Activated CD8-positive, alpha-beta T cell treated with anti-CD3 and anti-CD28 coated beads for 36 hours (primary cell): ENCODE data around the gene KRTAP5-11. TPM values are rescaled to one million over a fixed set of nuclear protein-coding genes. Genes with fewer than 3 reads are reported as not detected.
"Not testable (repeated sequence)": the region's sequence is repeated elsewhere in the genome, so short reads cannot be mapped to it uniquely, and the experiment has no call there.

ENCODE experiments used
- ATAC-seq: fragments of 200-7000 bp; cut with Tn5 transposase; one replicate; pipeline ENCODE4 v1.10.0; 2021; ENCODE audit warnings: mild to moderate bottlenecking, moderate library complexity
- CTCF ChIA-PET: fragments of 350-600 bp; sonication (Branson Sonifier 250); formaldehyde crosslinking; loops from one replicate; lab custom pipeline; 2021; ENCODE audit warnings: antibody characterized with exemption; lab: Charles Lee
- POLR2A ChIA-PET: fragments of 350-600 bp; sonication (Branson Sonifier 250); formaldehyde crosslinking; loops from one replicate; lab custom pipeline; 2021; ENCODE audit warnings: antibody characterized with exemption; lab: Charles Lee
- DNase-seq: peaks from one replicate; pipeline ENCODE4 v3.0.0-alpha.2; 2020
- H3K27ac Mint-ChIP-seq: one replicate; pipeline ENCODE4 v1.8.0; 2021; ENCODE audit warnings: mild to moderate bottlenecking, mixed read lengths
- H3K27me3 Mint-ChIP-seq: one replicate; pipeline ENCODE4 v1.8.0; 2021; ENCODE audit warnings: mixed read lengths
- H3K36me3 Mint-ChIP-seq: one replicate; pipeline ENCODE4 v1.8.0; 2021; ENCODE audit warnings: low read depth, mixed read lengths
- H3K4me1 Mint-ChIP-seq: one replicate; pipeline ENCODE4 v1.8.0; 2021; ENCODE audit warnings: low read depth, mixed read lengths
- H3K4me3 Mint-ChIP-seq: one replicate; pipeline ENCODE4 v1.8.0; 2021; ENCODE audit warnings: mild to moderate bottlenecking, moderate library complexity, mixed read lengths
- H3K9me3 Mint-ChIP-seq: one replicate; pipeline ENCODE4 v1.8.0; 2021; ENCODE audit warnings: mixed read lengths
- CTCF ChIP-seq: fragments of 200-600 bp; IDR thresholded peaks from one replicate; pipeline ENCODE4 v1.8.0; 2022; ENCODE audit warnings: antibody characterized with exemption, mild to moderate bottlenecking
- intact Hi-C: fragments of 100-400 bp; cut with micrococcal nuclease; formaldehyde crosslinking; loops from one replicate; pipeline ENCODE4 v1.10.0; 2022
- total RNA-seq, 2 experiments: library from RNA; stranded (reverse); gene quantifications; one replicate each; pipeline ENCODE4 v1.2.3, GENCODE V29; 2021

Gene KRTAP5-11
- total RNA-seq, 2 experiments from 2014 or later, result not detected

- CTCF ChIA-PET, ATAC-seq, intact Hi-C loops, H3K4me3 Mint-ChIP-seq, DNase-seq, H3K9me3 Mint-ChIP-seq, H3K27ac Mint-ChIP-seq, H3K4me1 Mint-ChIP-seq, H3K36me3 Mint-ChIP-seq, POLR2A ChIA-PET: not testable (repeated sequence)
- peaks cover 20% of the 10 kb centered on the region for H3K27me3 Mint-ChIP-seq
These were observed 25.0 kb upstream of the KRTAP5-11 start for GRCh38 chr11:71607520-71608216.

- DNase-seq, ATAC-seq, H3K4me3 Mint-ChIP-seq, CTCF ChIA-PET, H3K4me1 Mint-ChIP-seq, H3K27ac Mint-ChIP-seq, POLR2A ChIA-PET, H3K36me3 Mint-ChIP-seq, intact Hi-C loops, H3K9me3 Mint-ChIP-seq: not testable (repeated sequence)
- peaks cover 20% of the 10 kb centered on the region for H3K27me3 Mint-ChIP-seq
These were observed 24.3 kb upstream of the KRTAP5-11 start for GRCh38 chr11:71606853-71607519.

GRCh38 chr11:71604798-71605488 lies 22.3 kb upstream of the KRTAP5-11 start:
- ATAC-seq, H3K4me3 Mint-ChIP-seq, H3K4me1 Mint-ChIP-seq, intact Hi-C loops, H3K9me3 Mint-ChIP-seq, H3K36me3 Mint-ChIP-seq, POLR2A ChIA-PET, H3K27ac Mint-ChIP-seq: not testable (repeated sequence)
- CTCF ChIA-PET, result interaction anchor here (1.5 kb wide), 1 partner anchor 18 kb away, joined by 3 read pairs; no protein-coding TSS in a partner anchor
- H3K27me3 Mint-ChIP-seq, result peaks cover 20% of the 10 kb centered on the region
- peak; percentile 38 for DNase-seq
- TF ChIP-seq CTCF, result peak; percentile 61

- H3K4me3 Mint-ChIP-seq, H3K4me1 Mint-ChIP-seq, DNase-seq, CTCF ChIA-PET, H3K9me3 Mint-ChIP-seq, H3K27ac Mint-ChIP-seq, POLR2A ChIA-PET, H3K36me3 Mint-ChIP-seq, ATAC-seq, intact Hi-C loops: not testable (repeated sequence)
- peaks cover 14% of the 10 kb centered on the region for H3K27me3 Mint-ChIP-seq
These were observed 20.5 kb upstream of the KRTAP5-11 start for GRCh38 chr11:71603221-71603620.

- H3K36me3 Mint-ChIP-seq, ATAC-seq, H3K9me3 Mint-ChIP-seq, H3K27me3 Mint-ChIP-seq, POLR2A ChIA-PET, H3K27ac Mint-ChIP-seq, H3K4me1 Mint-ChIP-seq, H3K4me3 Mint-ChIP-seq, intact Hi-C loops, CTCF ChIA-PET, DNase-seq: not testable (repeated sequence)
These were observed 6.9 kb upstream of the KRTAP5-11 start for GRCh38 chr11:71589546-71589920.

- POLR2A ChIA-PET, intact Hi-C loops, H3K36me3 Mint-ChIP-seq, CTCF ChIA-PET, H3K4me3 Mint-ChIP-seq, ATAC-seq, H3K9me3 Mint-ChIP-seq, H3K27me3 Mint-ChIP-seq, H3K27ac Mint-ChIP-seq, H3K4me1 Mint-ChIP-seq: not testable (repeated sequence)
- TF ChIP-seq CTCF, result peak; percentile 52
- peak; percentile 85 for DNase-seq
These were observed 6.3 kb upstream of the KRTAP5-11 start for GRCh38 chr11:71588822-71589545.

GRCh38 chr11:71588314-71588713 lies 5.6 kb upstream of the KRTAP5-11 start:
- H3K9me3 Mint-ChIP-seq, DNase-seq, ATAC-seq, intact Hi-C loops, H3K4me3 Mint-ChIP-seq, CTCF ChIA-PET, H3K36me3 Mint-ChIP-seq, H3K27ac Mint-ChIP-seq, H3K4me1 Mint-ChIP-seq, H3K27me3 Mint-ChIP-seq, POLR2A ChIA-PET: not testable (repeated sequence)

- DNase-seq, intact Hi-C loops, POLR2A ChIA-PET, ATAC-seq, H3K27ac Mint-ChIP-seq, H3K36me3 Mint-ChIP-seq, H3K4me1 Mint-ChIP-seq, H3K4me3 Mint-ChIP-seq, H3K9me3 Mint-ChIP-seq: not testable (repeated sequence)
- H3K27me3 Mint-ChIP-seq, result peaks cover 13% of the 10 kb centered on the region
- CTCF ChIA-PET, result interaction anchor here (1.5 kb wide), 1 partner anchor 19 kb away, joined by 3 read pairs; no protein-coding TSS in a partner anchor
These were observed 3.0 kb upstream of the KRTAP5-11 start for GRCh38 chr11:71585673-71586072.

GRCh38 chr11:71582969-71583368 lies 294 bp upstream of the KRTAP5-11 start:
- DNase-seq, POLR2A ChIA-PET, H3K36me3 Mint-ChIP-seq, H3K9me3 Mint-ChIP-seq, ATAC-seq, H3K4me1 Mint-ChIP-seq, intact Hi-C loops, CTCF ChIA-PET, H3K27ac Mint-ChIP-seq, H3K4me3 Mint-ChIP-seq: not testable (repeated sequence)
- H3K27me3 Mint-ChIP-seq, result peaks cover 15% of the 10 kb centered on the region
